ENCODE data around the gene INTS14. TPM values are rescaled to one million over a fixed set of nuclear protein-coding genes. Genes with fewer than 3 reads are reported as not detected.

The INTS14 gene
- total and polyA plus RNA-seq, 7 experiments from 2014 or later = 16.0 to 38.3 (median 35.0) TPM

DNA sequence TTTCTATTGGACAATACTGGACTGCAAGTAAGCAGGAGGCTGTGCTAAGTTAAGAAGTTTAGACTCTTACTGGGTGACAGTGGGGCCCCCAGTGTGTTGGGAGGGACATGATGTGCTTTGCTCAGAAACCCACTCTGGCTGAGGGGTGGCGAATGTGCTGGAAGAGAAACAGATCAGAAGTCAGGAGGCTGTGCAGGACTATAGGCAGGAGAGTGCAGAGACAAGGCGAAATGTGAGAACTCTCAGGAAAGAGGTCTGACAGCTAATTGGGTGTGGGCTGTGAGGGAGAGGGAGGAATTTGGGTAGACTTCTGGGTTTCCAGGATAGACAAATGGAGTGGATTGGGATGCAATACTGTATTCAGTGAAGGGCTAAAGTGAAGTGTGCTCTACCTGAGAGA lies 22.8 kb upstream of the INTS14 start:
- Histone ChIP-seq H3K27ac (ENCODE audit: low read depth, low read length) (no peak overlapping the region), H3K4me1 (ENCODE audit: control insufficient read depth in 2 of 2, insufficient read depth in 2 of 2, low read length in 2 of 2) (peaks cover 0 to 7% of the 10 kb centered on the region in 2 donors), H3K9me3 (ENCODE audit: control insufficient read depth in 2 of 3, low read length in 3 of 3) (no peaks in the 10 kb centered on the region), H3K4me3 (ENCODE audit: low read length) (no peak overlapping the region), H3K27me3 (ENCODE audit: control insufficient read depth in 2 of 2, insufficient read depth in 2 of 2, low read length in 2 of 2) (no peaks in the 10 kb centered on the region), H3K36me3 (ENCODE audit: control insufficient read depth in 2 of 3, insufficient read depth in 3 of 3, low read length in 3 of 3) (no peaks in the 10 kb centered on the region)
- peaks cover 0 to 2% (median 0%) of the 10 kb centered on the region in 11 donors for H3K9me3 Mint-ChIP-seq
- ATAC-seq = no peak
- no peak overlapping the region for H3K4me3 Mint-ChIP-seq
- peaks cover 0 to 22% (median 0%) of the 10 kb centered on the region in 5 donors for H3K36me3 Mint-ChIP-seq
- intact Hi-C loops (cut with micrococcal nuclease) = loop anchor here in 1 of 2 donors (10.0 kb wide), 1 partner anchor 451 kb away; no protein-coding TSS in a partner anchor
- ChIA-PET CTCF (no interaction called here), POLR2A (no interaction called here)
- no peaks in the 10 kb centered on the region for H3K27me3 Mint-ChIP-seq
- peak overlapping the region in 1 of 9 donors; percentile 69 for H3K27ac Mint-ChIP-seq
- no peak for DNase-seq
- peaks cover 5 to 21% (median 8%) of the 10 kb centered on the region in 7 donors for H3K4me1 Mint-ChIP-seq

DNA sequence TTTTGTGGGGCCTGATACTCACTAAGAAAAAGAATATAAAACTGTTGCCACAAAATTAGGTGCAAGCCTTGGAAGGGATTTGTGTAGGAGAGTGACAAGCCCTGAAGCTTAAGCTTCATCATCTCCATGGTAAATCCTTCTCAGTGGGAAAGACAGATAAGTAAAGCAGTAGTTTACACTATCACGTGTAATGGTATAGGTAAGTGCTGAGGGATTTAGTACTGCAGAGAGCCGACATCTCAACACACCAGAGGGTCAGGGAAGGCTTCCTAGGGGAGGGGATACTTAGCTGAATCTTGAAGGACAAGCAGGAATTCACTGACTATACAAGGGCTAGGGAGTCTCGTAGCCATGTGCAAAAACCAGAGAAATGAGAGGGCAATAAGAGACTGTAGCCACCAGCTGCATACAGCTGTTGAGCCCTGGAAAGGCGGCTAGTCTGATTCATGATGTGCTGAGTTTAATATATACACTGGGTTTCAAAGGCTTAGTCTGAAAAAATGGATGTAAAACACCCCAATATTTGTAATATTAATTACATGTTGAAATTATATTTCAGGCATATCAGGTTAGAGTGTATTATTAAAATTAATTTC lies 21.9 kb upstream of the INTS14 start:
- no peak overlapping the region for H3K27ac ChIP-seq (ENCODE audit: low read depth, low read length)
- no peaks in the 10 kb centered on the region for H3K36me3 ChIP-seq (ENCODE audit: control insufficient read depth in 2 of 3, insufficient read depth in 3 of 3, low read length in 3 of 3)
- Mint-ChIP-seq H3K4me3 (no peak overlapping the region), H3K4me1 (peaks cover 0 to 15% (median 2%) of the 10 kb centered on the region in 7 donors), H3K27ac (no peak overlapping the region), H3K27me3 (no peaks in the 10 kb centered on the region), H3K9me3 (peaks cover 0 to 2% (median 0%) of the 10 kb centered on the region in 11 donors), H3K36me3 (peaks cover 0 to 22% (median 0%) of the 10 kb centered on the region in 5 donors)
- no peak for ATAC-seq
- no peaks in the 10 kb centered on the region for H3K27me3 ChIP-seq (ENCODE audit: control insufficient read depth in 2 of 2, insufficient read depth in 2 of 2, low read length in 2 of 2)
- no peaks in the 10 kb centered on the region for H3K9me3 ChIP-seq (ENCODE audit: control insufficient read depth in 2 of 3, low read length in 3 of 3)
- no peak overlapping the region for H3K4me3 ChIP-seq (ENCODE audit: low read length)
- H3K4me1 ChIP-seq (ENCODE audit: control insufficient read depth in 2 of 2, insufficient read depth in 2 of 2, low read length in 2 of 2) = peaks cover 0 to 7% of the 10 kb centered on the region in 2 donors
- ChIA-PET CTCF (no interaction called here), POLR2A (interaction anchor here (0.5 kb wide), 1 partner anchor 115 kb away, joined by 3 read pairs; no protein-coding TSS in a partner anchor)
- intact Hi-C loops (cut with micrococcal nuclease) = loop anchor here in 1 of 2 donors (10.0 kb wide), 1 partner anchor 452 kb away; no protein-coding TSS in a partner anchor
- no peak for DNase-seq

DNA sequence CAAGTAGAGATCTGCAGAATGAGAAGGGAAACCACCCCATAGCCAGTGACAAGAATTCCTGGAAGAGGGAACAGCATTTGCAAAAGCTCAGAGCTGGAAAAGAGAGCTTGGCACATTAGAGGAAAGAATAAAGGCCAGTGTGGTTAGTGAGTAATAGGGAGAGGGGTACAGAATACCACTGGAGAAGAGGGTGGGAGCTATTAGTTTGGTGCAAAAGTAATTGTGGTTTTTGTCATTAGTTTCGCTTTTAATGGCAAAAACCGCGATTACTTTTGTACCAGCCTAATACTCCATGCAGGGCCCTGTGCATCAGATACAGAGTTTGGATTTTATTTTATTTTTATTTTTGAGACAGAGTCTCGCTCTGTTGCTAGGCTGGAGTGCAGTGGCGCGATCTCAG lies 20.6 kb upstream of the INTS14 start:
- Mint-ChIP-seq H3K27ac (no peak overlapping the region), H3K4me3 (no peak overlapping the region), H3K27me3 (no peaks in the 10 kb centered on the region), H3K4me1 (peaks cover 0 to 15% (median 0%) of the 10 kb centered on the region in 7 donors), H3K9me3 (peaks cover 0 to 2% (median 0%) of the 10 kb centered on the region in 11 donors), H3K36me3 (peaks cover 0 to 25% (median 6%) of the 10 kb centered on the region in 5 donors)
- CTCF ChIA-PET = interaction anchor here (0.6 to 1.7 kb wide), 3 partner anchors 9 to 286 kb away, joined by 3 to 4 read pairs (median 4); no protein-coding TSS in a partner anchor
- H3K4me1 ChIP-seq (ENCODE audit: control insufficient read depth in 2 of 2, insufficient read depth in 2 of 2, low read length in 2 of 2) = peaks cover 0 to 7% of the 10 kb centered on the region in 2 donors
- no peaks in the 10 kb centered on the region for H3K27me3 ChIP-seq (ENCODE audit: control insufficient read depth in 2 of 2, insufficient read depth in 2 of 2, low read length in 2 of 2)
- intact Hi-C loops (cut with micrococcal nuclease) = loop anchor here in 1 of 2 donors (10.0 kb wide), 1 partner anchor 453 kb away; no protein-coding TSS in a partner anchor
- ATAC-seq (no peak), DNase-seq (no peak)
- H3K27ac ChIP-seq (ENCODE audit: low read depth, low read length) = no peak overlapping the region
- H3K4me3 ChIP-seq (ENCODE audit: low read length) = peak overlapping the region; percentile 14
- H3K9me3 ChIP-seq (ENCODE audit: control insufficient read depth in 2 of 3, low read length in 3 of 3) = no peaks in the 10 kb centered on the region
- POLR2A ChIA-PET = no interaction called here
- H3K36me3 ChIP-seq (ENCODE audit: control insufficient read depth in 2 of 3, insufficient read depth in 3 of 3, low read length in 3 of 3) = no peaks in the 10 kb centered on the region

DNA sequence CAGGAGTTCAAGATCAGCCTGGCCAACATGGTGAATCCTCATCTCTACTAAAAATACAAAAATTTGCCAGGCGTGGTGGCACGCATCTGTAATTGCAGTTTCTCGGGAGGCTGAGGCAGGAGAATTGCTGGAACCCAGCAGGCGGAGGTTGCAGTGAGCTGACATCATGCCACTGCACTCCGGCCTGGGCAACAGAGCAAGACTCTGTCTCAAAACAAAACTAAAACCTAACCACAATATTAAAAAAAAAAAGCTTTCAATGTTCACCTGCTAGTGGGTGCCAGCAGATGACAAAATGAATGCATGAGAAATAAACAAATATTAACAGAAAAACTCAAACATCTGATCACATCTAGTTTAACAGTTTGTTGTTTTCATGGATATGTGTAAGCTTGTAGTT lies 19.8 kb upstream of the INTS14 start:
- Histone ChIP-seq H3K27me3 (ENCODE audit: control insufficient read depth in 2 of 2, insufficient read depth in 2 of 2, low read length in 2 of 2) (no peaks in the 10 kb centered on the region), H3K36me3 (ENCODE audit: control insufficient read depth in 2 of 3, insufficient read depth in 3 of 3, low read length in 3 of 3) (no peaks in the 10 kb centered on the region), H3K27ac (ENCODE audit: low read depth, low read length) (no peak overlapping the region), H3K4me1 (ENCODE audit: control insufficient read depth in 2 of 2, insufficient read depth in 2 of 2, low read length in 2 of 2) (peaks cover 0 to 7% of the 10 kb centered on the region in 2 donors), H3K4me3 (ENCODE audit: low read length) (no peak overlapping the region), H3K9me3 (ENCODE audit: control insufficient read depth in 2 of 3, low read length in 3 of 3) (no peaks in the 10 kb centered on the region)
- H3K27me3 Mint-ChIP-seq = no peaks in the 10 kb centered on the region
- H3K4me3 Mint-ChIP-seq = no peak overlapping the region
- CTCF ChIA-PET = interaction anchor here (0.7 to 1.7 kb wide), 2 partner anchors 11 to 287 kb away, joined by 4 read pairs; no protein-coding TSS in a partner anchor
- H3K36me3 Mint-ChIP-seq = peaks cover 0 to 27% (median 10%) of the 10 kb centered on the region in 5 donors
- peaks cover 0 to 2% (median 0%) of the 10 kb centered on the region in 11 donors for H3K9me3 Mint-ChIP-seq
- no peak for ATAC-seq
- intact Hi-C loops (cut with micrococcal nuclease) = loop anchor here in 1 of 2 donors (10.0 kb wide), 1 partner anchor 454 kb away; no protein-coding TSS in a partner anchor
- H3K4me1 Mint-ChIP-seq = peaks cover 0 to 15% (median 0%) of the 10 kb centered on the region in 7 donors
- POLR2A ChIA-PET = no interaction called here
- DNase-seq = no peak
- no peak overlapping the region for H3K27ac Mint-ChIP-seq

DNA sequence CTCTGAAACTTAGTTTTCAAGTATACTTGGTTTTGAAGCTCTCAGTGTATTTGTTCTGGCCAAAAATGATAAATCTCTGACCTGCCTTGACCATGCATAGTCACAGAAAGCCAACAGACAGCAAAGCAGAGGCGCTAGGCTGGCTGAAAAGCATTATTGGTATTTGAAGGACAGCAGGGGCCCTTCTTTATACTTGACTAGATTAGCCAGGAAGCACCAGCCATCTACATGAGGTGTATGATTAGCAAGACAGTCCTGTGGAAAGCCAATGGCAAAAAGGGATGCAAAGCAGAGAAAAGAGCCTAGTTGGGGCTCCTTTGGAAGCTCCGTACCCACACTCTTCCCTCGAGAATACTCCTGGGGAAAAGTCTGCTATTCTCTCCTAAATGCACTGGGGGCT lies 18.6 kb upstream of the INTS14 start:
- Mint-ChIP-seq H3K4me3 (no peak overlapping the region), H3K9me3 (peaks cover 0 to 2% (median 0%) of the 10 kb centered on the region in 11 donors), H3K4me1 (peaks cover 0 to 15% (median 0%) of the 10 kb centered on the region in 7 donors), H3K36me3 (peaks cover 0 to 37% (median 17%) of the 10 kb centered on the region in 5 donors), H3K27me3 (no peaks in the 10 kb centered on the region), H3K27ac (no peak overlapping the region)
- Histone ChIP-seq H3K4me3 (ENCODE audit: low read length) (no peak overlapping the region), H3K36me3 (ENCODE audit: control insufficient read depth in 2 of 3, insufficient read depth in 3 of 3, low read length in 3 of 3) (no peaks in the 10 kb centered on the region), H3K27ac (ENCODE audit: low read depth, low read length) (no peak overlapping the region), H3K9me3 (ENCODE audit: control insufficient read depth in 2 of 3, low read length in 3 of 3) (no peaks in the 10 kb centered on the region), H3K27me3 (ENCODE audit: control insufficient read depth in 2 of 2, insufficient read depth in 2 of 2, low read length in 2 of 2) (no peaks in the 10 kb centered on the region), H3K4me1 (ENCODE audit: control insufficient read depth in 2 of 2, insufficient read depth in 2 of 2, low read length in 2 of 2) (peaks cover 0 to 7% of the 10 kb centered on the region in 2 donors)
- ChIA-PET CTCF (no interaction called here), POLR2A (no interaction called here)
- no peak for DNase-seq
- no peak for ATAC-seq
- intact Hi-C loops (cut with micrococcal nuclease) = no loop called here

GRCh38 chr15:65626856-65627255 lies 15.9 kb upstream of the INTS14 start:
- Histone ChIP-seq H3K27me3 (ENCODE audit: control insufficient read depth in 2 of 2, insufficient read depth in 2 of 2, low read length in 2 of 2) (no peaks in the 10 kb centered on the region), H3K27ac (ENCODE audit: low read depth, low read length) (no peak overlapping the region), H3K36me3 (ENCODE audit: control insufficient read depth in 2 of 3, insufficient read depth in 3 of 3, low read length in 3 of 3) (no peaks in the 10 kb centered on the region), H3K4me3 (ENCODE audit: low read length) (no peak overlapping the region), H3K4me1 (ENCODE audit: control insufficient read depth in 2 of 2, insufficient read depth in 2 of 2, low read length in 2 of 2) (peaks cover 0 to 7% of the 10 kb centered on the region in 2 donors), H3K9me3 (ENCODE audit: control insufficient read depth in 2 of 3, low read length in 3 of 3) (no peaks in the 10 kb centered on the region)
- Mint-ChIP-seq H3K27ac (no peak overlapping the region), H3K36me3 (peaks cover 0 to 34% (median 16%) of the 10 kb centered on the region in 5 donors), H3K9me3 (no peaks in the 10 kb centered on the region), H3K27me3 (no peaks in the 10 kb centered on the region), H3K4me1 (peaks cover 0 to 11% (median 0%) of the 10 kb centered on the region in 7 donors), H3K4me3 (no peak overlapping the region)
- DNase-seq (no peak), ATAC-seq (no peak)
- ChIA-PET POLR2A (no interaction called here), CTCF (no interaction called here)
- intact Hi-C loops (cut with micrococcal nuclease) = no loop called here

Data from naive thymus-derived CD4-positive, alpha-beta T cell (primary cell).